DMS53 (cell line): ENCODE results near the gene SLC38A2.
"Not testable (repeated sequence)": the region's sequence is repeated elsewhere in the genome, so short reads cannot be mapped to it uniquely, and the experiment has no call there.

Experiments used
- DNase-seq: peaks from one replicate; lab custom pipeline; 2025; lab: John Stamatoyannopoulos, UW

SLC38A2 gene

DNA sequence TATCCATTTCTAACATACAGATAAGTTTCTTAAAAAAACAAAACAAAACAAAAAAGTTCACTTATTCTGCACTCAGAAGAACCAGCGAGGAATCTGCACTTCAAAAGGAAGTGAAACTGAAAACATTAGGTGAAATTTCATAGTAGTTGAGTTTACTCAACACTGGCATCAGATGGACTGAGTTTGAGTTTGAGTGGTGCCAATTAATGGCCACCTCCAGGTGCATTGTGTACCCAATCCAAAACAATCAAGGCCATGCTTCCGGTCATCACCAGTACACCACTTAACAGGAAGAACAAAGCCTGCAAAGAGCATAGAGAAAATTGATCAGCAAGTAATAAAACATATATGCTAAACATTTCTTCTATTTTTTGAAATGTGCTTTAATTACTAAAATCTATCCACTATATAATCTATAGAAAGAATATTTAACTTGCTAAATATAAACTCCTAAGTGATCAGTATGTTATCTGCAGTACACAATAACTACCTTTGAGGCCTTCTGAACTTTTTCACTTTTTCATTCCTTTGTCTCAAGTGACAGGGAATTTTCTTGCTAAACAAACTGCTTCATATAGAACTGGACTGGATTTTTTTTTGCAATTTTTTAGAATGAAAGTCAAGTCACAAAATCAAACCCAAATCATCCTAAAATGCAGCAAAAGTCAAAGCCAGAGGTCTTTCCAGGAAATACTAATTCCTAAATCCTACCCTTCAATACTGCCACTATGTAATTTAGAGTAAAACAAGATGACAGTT, 11.5 kb downstream of the SLC38A2 start:
- peak; percentile 47 for DNase-seq

DNA sequence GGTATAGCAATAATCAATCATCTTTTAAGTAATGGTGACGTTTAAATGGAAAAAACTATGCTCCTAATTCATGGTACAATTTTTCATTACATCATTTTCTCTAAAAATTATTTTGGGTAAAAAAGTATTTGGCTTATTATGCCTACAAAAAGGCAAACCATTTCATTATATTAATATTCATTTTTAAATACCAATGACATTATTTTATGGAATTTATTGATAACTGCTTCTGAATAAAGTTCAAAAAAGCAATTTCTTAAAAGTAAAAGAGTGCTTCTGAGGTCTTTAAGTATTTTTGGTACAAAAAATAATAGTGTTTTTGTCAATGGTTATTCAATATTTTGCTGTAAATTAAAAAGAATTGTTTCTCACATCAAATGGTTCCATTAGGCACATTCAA, 12.2 kb downstream of the SLC38A2 start:
- no peak for DNase-seq

DNA sequence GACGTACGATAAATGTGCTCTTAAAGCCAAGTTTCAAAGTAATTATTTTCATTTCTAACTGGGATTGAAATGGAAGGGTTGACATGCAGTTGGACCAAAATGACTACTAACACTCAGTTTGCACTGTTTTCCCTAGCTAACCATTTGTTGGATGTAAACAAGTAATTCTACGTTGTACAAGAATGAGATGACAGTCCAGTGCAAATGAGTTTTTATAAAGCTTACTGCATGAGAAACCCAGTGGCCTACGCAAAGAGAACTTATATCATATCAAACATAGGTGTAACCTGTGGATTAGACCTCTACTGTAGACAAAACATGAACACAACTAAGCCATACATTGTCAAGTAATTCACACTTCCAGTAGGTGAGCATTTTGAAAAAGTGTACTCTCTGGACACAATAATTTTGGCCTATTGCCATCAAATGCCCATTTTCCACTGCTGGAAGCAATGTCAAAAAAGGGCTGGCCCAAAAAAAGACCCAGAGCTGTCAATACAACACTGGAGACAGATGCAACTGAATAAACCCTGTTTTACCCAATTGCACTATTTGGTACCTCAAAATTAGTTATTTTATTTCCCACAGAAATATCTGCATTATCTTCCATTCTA, 12.8 kb downstream of the SLC38A2 start:
- peak; percentile 54 for DNase-seq

DNA sequence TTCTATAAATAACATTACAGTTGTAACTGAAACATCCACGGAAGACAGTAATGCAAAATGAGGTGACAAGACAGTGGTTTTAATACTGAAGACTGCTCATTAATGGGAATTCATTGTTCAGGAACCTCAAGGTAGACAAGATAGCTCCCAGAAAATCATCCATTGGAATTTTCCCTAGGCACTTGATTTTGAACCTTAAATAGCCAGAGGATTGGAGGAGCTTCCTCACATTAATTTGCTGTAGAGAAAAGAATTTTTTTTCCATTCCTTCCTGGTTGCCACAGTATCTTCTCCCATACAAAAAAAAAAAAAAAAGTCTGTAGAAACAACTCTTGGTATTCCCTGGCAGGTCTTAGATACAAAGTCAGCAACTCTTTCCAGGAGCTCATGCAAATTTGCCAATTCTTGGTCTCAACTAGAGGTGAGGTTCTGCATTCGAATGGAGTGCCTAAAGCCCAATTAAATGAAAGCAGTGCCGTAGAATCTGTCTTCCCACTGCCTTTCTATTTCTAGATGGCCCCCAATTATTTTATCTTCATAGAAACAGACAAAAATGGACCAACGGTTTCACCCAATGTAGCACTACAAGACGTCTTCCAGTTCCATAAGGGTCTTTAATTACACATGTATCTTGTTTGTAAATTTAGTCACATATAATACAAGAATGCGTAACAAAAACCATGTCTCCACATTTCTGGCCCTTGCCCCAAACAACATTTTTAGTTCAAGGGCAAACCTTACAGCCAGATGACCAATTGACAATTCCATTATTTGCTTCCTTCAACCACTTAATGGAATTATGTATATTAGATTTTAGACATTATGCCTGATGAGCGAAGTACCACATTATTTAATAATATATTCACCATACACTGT, 13.5 kb downstream of the SLC38A2 start:
- DNase-seq: peak; percentile 52

DNA sequence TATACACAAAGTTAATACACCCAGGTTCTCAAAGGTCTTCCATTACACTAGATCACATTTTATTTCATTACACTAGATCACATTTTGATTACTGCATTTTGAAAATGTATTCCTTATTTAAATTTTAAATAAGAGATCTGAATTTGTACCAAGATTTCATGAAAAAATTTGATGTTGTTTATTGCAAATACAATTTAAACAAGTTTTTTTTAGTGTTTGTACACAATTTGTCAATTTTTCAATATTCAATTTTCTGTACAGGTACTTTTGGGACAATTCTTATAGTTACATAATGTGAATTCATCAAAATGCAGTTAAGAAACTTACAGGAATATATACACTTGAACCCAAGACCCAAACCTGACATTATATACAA, 14.3 kb downstream of the SLC38A2 start:
- no peak for DNase-seq

DNA sequence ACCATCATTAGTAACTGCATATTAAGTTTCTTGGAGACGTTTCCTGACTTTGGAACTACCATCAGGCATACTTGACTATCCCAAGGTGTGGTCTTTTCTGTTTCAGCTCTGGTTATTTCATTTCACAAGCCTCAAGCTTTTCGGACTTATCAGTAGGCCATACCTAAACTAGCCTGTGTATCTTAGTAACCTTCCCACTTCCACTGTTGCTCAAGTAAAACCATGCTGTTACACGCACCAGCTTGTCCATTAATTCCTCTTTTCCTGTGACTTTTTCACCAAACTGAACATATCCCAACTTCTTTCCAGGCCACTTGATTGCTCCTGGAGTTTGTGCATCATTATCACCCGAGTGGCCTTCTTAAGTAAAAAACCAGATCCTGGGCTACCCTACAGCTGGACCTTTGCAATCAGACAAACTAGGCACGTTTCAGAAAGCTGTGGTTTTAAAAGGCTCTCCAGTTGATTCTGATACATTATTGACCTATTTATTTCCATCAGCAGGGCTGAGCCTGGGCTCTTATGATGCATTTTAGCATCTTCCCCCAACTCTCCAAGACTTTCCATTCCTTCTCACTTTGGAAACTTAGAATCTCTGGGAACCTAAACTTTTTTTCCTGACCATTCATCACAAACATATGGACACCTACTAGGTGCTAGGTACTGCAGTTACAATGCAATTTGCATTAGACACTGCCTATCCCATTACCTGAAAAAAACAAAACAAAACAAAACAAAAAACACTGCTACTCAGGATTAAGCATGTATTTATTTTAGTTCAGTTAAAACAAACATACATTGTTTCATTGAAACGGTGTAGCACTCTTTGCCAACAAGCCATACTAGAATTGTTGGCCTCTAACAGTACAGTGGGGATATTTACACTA, 14.9 kb downstream of the SLC38A2 start:
- peak; percentile 73 for DNase-seq

DNA sequence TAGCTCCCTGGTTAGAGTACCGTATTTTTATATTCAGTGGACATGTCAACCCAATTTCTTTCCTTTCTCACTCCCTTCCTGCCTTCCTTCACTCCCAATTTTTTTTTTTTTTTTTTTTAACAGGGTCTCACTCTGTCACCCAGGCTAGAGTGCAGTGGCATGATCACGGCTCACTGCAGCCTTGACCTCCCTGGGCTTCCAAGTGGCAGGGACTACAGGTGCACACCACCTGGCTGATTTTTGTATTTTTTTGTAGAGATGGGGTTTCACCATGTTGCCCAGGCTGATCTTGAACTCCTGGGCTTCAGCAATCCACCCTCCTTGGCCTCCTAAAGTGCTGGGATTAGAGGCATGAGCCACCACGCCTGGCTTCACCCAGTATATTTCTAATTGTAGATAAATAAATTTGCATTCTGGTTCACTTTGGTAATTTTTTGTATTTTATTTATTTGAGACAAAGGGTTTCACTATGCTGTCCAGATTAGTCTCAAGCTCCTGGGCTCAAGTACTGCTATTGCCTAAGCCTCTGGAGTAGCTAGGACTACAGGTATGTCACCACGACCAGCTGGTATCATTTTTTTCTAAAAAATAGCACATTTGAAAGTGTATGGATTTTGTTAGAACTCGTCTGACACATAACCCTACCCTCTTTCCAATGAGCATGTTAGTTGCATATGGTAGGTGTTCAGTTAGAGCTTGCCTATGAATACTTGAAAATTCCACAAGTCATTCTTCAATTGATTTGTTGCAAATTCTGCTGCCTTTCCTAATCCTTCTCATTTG, 15.7 kb downstream of the SLC38A2 start:
- DNase-seq: peak; percentile 73

DNA sequence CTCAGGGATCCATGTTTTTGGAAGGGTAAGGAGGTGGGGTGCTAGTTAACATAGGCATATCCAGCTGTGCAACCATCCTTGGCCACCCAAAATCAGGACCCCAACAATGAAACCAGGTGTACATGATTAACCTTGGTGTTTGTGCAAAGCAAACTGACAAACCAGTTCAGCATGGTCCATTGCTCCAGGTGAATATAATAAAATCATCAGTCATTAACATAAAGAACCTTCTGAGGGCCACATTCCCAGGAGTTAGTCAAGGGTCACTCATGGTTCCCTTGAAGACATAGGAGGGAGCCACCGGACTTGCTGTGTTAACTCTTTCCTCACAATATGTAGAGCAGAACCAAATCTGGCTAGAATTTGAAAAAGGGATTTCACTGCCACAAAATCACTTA, 17.8 kb downstream of the SLC38A2 start:
- DNase-seq: peak; percentile 45

DNA sequence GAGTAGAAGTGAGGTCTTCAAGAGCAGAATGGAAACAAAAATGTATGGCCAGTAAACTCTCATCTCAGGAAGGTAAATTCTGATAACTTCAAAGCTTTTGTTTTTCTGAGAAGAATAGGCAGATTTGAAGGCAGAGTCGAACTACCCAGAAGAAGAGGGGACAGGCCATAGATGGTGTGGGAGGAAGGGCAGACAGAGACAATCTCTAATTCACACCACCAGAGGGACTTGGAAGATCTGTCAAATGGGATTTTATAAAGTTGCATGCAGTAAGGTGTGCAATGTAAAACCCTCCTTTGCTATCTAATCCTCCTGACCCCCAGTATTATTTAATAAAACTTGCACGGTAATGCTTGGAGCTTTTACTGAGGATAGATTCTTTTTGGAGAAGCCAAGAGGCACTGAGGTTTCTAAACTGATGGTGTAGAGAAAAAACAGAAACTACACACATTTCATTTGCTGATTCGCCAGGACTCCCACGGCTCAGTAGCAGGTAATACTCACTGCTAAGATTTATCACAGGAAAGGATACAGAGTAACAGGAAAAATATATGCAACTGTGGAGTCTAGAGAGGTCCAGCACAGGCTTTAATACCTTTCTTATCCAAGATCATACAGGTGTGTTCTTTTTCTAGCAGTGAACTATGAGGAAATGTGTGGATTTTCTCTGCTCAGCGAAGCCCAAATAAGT, 18.3 kb downstream of the SLC38A2 start:
- peak; percentile 47 for DNase-seq

DNA sequence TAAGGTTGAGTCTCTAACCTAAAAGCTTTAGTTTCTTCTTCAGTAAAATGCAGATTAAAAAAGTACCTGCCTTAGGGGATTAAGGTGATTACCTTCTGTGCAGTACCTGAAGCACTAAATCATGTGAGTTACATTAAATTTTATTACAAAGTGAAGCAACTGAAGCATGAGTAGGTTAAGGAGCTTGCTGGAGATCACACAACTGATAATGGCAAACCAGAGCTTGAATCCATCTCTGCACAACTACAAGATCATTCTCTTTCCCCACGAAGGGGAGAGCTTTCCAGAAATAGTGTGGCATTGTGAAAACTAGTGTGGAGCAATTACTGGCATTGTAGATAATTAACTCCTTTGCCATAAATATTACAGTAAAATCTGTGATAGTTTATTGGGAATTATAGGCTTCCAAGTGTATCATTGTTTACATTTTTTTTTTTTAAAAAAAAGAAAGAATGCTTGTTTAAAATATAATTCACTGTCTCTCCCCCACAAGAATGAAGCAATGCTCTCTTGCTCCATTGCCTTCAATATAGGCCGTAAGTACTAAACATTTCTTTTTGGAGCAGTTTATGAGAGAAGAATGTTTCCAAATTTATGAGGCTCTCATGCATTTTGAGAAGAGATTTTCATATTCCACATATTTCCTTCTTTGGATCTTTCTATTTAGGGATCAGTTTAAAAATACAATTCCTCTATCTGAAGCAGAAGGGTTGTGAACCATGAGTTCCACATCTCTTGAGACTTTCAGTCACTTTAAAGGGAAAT, 20.5 kb downstream of the SLC38A2 start:
- no peak for DNase-seq

DNA sequence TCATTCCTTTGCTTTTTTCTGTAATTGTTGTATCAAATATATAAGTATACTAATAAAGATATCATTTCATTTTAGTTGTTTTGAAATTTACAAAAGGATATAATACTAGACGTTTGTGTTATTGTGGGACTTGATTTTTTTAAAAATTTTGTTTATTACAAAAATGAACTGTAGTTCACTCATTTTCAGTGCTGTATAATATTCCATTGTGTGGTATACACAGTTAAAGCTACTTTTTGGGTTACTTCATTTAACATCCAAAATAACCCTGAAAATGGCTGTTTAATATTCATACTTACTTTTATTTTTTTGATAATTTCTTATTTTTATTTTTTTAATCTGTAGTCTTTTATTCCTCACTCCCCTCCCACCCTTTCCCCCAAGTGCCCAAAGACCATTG, 21.4 kb downstream of the SLC38A2 start:
- no peak for DNase-seq

DNA sequence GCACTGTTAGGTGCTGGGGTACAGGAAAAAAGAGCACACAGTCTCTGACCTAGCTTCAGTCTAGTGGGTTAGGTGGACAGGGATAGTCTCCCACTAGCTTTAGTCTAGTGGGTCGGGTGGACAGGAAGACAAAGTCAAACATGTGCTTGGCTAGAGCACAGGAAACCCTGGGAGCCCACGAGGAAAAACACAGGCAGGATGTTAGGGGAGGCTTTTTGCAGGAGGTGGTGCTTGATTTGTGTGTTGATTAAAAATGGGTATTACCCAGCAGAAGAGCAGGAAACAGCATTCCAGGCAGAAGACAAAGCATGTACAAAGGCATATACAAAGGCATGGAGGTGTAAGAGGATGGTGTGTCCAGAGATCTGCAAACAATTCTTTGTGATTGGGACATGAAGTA, 23.3 kb downstream of the SLC38A2 start:
- DNase-seq: no peak

DNA sequence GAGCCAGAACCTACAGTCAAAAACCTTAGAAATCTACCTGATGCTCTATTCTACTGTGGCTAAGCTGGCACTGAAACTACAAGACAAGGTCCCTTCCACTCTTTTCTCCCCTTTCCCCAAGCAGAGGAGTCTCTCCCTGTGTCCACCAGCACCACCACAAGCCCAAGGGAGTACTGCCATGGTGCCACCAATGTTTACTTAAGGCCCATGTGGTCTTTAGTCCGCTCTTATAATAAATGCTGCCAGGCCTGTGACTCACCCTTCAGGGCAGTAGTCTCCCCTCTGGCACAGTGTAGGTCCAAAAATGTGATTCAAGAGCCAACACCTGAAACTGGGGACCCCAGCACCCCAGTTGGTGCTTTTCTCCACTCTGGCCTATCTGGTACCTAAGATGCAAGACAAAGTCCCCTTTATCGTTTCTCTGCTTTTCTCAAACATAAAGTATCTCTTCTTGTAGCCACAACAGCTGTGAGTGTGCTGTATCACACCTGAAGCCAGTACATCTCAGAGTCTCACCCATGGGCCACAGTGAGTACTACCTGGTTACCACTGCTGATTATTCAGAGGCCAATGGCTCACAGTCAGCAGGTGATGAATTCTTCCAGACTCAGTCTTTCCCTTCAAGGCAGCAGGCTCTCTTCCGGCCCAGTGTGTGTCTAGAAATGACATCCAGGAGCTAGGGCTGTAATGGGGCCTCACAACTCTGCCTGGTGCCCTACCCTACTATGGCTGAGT, 29.3 kb downstream of the SLC38A2 start:
- DNase-seq: peak; percentile 34

DNA sequence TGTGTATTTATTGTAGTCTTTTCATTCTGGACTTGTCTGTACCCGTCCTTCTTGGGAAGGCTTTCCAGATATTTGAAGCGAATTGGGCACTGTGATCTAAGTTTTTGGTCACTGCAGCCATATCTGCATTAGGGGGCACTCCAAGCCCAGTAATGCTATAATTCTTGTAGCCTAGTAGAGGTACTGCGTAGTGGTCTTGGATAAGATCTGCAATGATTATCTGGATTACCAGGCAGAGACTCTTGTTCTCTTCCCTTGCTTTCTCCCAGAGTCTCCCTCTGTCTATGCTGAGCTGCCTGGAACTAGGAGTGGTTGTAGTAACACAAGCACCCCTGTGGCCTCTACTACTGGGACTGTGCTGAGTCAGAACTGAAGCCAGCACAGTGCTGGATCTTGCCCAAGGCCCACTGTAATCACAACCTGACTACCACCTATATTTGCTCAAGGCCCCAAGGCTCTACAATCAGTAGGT, 30.0 kb downstream of the SLC38A2 start:
- peak; percentile 57 for DNase-seq

DNA sequence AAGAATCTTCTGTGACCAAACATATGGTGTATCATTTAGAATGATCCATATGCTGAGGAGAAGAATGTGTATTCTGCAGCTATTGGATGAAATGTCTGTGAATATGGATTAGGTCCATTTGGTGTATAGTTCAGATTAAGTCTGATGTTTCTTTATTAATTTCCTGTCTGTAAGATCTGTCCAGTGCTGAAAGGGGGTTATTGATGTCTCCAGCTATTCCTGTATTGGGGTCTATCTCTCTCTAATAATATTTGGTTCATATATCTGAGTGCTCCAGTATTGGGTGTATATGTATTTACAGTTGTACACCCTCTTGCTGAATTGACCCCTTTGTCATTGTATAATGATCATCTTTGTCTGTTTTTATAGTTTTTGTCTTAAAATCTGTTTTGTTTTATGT, 33.5 kb downstream of the SLC38A2 start:
- DNase-seq: no peak

DNA sequence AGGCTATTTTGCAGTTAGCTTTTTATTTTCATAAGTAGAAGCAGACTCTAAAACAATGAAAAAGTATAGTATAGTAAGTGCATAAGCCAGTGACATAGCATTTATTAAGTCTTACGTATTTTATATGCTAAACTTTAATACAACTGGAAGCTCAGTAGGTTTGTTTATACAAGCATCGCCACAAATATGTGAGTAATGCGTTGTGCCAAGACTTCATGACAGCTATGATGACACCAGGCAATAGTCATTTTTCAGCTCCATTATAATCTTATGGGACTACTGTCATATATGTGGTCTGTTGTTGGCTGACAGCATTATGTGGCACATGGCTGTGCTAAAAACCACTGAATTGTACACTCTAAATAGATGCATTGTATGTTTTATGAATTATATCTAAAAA, 40.3 kb downstream of the SLC38A2 start:
- peak; percentile 24 for DNase-seq

DNA sequence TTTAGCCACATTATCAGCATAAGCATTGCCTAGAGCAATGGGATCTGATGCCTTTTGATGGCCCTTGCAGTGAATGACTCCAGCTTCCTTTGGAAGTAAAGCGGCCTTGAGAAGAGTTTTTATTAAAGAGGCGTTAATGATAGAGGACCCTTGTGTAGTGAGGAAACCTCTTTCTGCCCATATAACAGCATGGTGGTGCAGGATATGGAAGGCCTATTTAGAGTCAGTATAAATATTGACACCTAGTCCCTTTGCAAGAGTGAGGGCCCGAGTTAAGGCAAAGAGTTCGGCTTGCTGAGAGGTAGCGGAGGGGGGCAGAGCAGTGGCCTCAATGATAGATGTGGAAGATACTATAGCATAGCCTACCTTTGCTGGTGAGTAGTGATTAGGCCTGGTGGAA, 47.5 kb downstream of the SLC38A2 start:
- DNase-seq: not testable (repeated sequence)

DNA sequence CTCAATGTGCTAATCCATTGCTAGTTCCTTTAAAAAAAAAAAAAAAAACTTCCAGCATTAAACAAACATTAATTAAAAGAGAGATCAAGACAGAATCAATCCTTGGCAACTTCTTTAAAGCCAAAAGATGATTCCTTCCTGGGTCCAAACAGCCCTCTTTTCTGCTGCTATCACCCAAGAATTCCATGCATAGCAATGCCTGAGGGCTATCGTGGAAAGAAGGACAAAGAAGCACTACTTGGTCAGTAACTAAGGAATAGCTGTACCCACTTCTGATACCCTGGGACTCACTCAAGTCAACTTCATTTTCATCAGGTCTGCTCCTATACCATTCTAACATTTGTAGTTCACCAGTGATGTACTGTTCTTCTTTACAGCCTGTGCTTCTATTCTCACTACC, 51.8 kb downstream of the SLC38A2 start:
- DNase-seq: no peak

DNA sequence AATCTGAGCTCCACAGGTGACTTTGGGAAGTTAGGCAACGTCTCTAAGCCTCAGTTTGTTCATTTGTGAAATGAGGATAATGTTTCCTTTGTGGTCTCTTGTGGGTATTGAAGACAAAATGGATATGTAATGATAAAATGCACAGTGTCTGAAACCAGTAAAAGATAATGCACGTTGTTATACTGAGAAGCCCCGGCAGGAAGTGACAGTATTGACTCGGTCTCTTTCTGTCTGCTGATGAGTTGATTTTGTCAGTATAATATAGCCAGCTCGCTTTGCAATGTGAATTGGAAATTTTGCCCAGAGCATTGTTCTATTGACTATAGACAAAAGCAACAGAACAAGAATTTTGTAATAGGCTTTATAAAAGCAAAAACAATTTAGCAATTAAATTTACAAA, 54.5 kb downstream of the SLC38A2 start:
- DNase-seq: no peak
